Measurements from ENCODE around the gene VAV1.

VAV1 gene

DNA sequence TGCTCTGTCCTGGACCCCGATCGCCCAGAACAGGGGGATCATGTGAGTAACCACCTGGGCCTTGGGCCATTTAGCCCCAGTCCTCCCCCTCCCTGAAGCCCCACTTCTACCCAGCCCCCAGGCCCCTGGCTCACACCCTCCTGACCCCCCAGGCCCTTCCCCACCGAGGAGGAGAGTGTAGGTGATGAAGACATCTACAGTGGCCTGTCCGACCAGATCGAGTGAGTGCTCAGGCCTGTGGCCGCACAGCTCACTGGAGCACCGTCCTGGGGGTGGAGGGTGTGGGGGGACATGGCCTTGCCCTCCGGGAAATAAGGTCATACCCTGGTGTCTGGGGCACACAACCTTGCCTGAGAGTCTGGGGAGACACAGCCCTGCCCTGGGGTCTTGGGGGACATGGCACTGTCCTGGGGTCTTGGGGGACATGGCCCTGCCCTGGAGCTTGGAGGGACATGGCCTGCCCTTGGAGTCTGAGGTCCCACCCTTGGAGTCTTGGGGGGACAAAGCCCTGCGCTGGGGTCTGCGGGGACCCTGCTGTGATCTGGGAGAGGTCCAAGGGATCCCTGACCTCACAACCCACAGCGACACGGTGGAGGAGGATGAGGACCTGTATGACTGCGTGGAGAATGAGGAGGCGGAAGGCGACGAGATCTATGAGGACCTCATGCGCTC is 49.3 kb downstream of the VAV1 start:
- H3K4me3 ChIP-seq (ENCODE audit: low read depth, low read length): no peak overlapping the region
- DNase-seq (ENCODE audit: low read depth): no peak
- TF ChIP-seq MYC (IDR thresholded peaks at IDR 0.05; ENCODE audit: low read depth, low read length) (no peak), POLR2A (IDR thresholded peaks at IDR 0.05; ENCODE audit: extremely low read depth, insufficient read length) (no peak)
- TF ChIP-seq, protein P1, sequence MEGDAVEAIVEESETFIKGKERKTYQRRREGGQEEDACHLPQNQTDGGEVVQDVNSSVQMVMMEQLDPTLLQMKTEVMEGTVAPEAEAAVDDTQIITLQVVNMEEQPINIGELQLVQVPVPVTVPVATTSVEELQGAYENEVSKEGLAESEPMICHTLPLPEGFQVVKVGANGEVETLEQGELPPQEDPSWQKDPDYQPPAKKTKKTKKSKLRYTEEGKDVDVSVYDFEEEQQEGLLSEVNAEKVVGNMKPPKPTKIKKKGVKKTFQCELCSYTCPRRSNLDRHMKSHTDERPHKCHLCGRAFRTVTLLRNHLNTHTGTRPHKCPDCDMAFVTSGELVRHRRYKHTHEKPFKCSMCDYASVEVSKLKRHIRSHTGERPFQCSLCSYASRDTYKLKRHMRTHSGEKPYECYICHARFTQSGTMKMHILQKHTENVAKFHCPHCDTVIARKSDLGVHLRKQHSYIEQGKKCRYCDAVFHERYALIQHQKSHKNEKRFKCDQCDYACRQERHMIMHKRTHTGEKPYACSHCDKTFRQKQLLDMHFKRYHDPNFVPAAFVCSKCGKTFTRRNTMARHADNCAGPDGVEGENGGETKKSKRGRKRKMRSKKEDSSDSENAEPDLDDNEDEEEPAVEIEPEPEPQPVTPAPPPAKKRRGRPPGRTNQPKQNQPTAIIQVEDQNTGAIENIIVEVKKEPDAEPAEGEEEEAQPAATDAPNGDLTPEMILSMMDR (IDR thresholded peaks at IDR 0.05; ENCODE audit: low read depth, low read length): no peak
- TF ChIP-seq, protein P2, sequence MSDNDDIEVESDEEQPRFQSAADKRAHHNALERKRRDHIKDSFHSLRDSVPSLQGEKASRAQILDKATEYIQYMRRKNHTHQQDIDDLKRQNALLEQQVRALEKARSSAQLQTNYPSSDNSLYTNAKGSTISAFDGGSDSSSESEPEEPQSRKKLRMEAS (IDR thresholded peaks at IDR 0.05; ENCODE audit: low read depth, low read length): no peak

DNA sequence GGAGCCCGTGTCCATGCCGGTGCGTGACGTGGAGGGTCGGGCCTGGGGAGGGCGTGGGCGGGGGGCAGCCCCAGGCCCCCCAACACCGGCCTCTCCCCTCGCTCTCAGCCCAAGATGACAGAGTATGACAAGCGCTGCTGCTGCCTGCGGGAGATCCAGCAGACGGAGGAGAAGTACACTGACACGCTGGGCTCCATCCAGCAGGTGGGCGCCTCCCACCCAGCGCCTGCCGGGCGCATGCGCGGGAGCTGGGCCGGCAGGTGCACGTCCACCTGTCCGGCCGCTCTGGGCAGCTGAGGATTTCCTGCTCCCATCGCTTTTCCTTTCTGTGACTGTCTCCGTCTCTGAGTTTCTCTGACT is 49.8 kb downstream of the VAV1 start:
- no peak for TF ChIP-seq POLR2A (IDR thresholded peaks at IDR 0.05; ENCODE audit: extremely low read depth, insufficient read length)
- no peak for TF ChIP-seq MYC (IDR thresholded peaks at IDR 0.05; ENCODE audit: low read depth, low read length)
- TF ChIP-seq, protein P2 (IDR thresholded peaks at IDR 0.05; ENCODE audit: low read depth, low read length): no peak
- TF ChIP-seq, protein P1 (IDR thresholded peaks at IDR 0.05; ENCODE audit: low read depth, low read length): no peak
- H3K4me3 ChIP-seq (ENCODE audit: low read depth, low read length): no peak overlapping the region
- no peak for DNase-seq (ENCODE audit: low read depth)

DNA sequence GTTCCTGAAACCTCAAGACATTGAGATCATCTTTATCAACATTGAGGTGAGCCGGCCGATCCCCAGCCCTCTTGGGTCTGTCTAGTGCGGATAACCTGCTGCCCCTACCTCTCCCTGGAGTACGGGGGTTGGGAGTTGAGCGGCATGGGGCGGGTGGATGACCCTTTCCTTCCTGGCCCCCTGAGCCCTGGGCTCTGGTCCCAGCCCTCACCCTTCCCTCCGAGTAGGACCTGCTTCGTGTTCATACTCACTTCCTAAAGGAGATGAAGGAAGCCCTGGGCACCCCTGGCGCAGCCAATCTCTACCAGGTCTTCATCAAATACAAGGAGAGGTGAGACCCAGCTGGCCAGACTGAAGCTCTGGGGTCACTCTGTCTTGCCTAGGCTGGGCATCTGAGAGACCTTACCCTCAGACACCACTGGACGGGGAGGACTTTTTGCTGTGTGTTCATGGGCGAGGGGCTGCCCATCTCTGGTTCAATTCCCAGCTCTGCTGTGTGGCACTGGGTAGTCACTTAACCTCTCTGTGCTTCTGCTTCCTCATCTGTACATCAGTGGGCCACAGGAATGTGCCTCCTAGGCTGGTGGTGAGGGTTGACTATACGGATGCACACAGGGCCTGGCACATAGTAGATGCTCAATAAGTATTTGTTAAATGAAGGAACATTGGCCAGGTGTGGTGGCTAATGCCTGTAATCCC is 52.7 kb downstream of the VAV1 start:
- no peak for DNase-seq (ENCODE audit: low read depth)
- no peak overlapping the region for H3K4me3 ChIP-seq (ENCODE audit: low read depth, low read length)
- TF ChIP-seq, protein P2 (IDR thresholded peaks at IDR 0.05; ENCODE audit: low read depth, low read length): no peak

DNA sequence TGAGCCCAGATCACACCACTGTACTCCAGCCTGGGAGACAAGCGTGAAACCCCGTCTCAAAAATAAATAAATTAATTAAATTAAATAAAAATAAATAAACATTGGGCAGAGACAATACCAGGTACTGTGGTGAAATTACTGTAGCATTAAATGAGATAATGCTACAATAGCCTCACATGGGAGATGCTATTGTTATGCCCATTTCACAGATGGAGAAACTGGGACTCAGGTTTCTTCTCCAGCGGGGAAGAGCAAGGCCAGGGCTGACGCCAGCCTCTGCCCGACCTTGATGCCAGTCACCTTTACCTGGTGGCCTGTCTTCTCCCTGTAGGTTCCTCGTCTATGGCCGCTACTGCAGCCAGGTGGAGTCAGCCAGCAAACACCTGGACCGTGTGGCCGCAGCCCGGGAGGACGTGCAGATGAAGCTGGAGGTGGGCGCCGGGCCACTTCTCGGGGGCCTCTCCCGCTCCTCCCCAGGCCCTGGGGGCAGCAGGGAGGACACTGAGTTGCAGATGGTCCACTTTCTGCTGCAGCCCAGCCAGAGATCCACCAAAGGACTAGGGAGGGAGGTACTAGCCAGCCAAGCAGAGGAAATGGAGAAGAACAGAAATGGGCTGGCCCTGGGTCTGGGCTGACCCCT is 53.9 kb downstream of the VAV1 start:
- TF ChIP-seq POLR2A (IDR thresholded peaks at IDR 0.05; ENCODE audit: extremely low read depth, insufficient read length) (no peak), MYC (IDR thresholded peaks at IDR 0.05; ENCODE audit: low read depth, low read length) (no peak)
- TF ChIP-seq, protein P2 (IDR thresholded peaks at IDR 0.05; ENCODE audit: low read depth, low read length): no peak
- TF ChIP-seq, protein P1 (IDR thresholded peaks at IDR 0.05; ENCODE audit: low read depth, low read length): no peak
- DNase-seq (ENCODE audit: low read depth): no peak
- no peak overlapping the region for H3K4me3 ChIP-seq (ENCODE audit: low read depth, low read length)

DNA sequence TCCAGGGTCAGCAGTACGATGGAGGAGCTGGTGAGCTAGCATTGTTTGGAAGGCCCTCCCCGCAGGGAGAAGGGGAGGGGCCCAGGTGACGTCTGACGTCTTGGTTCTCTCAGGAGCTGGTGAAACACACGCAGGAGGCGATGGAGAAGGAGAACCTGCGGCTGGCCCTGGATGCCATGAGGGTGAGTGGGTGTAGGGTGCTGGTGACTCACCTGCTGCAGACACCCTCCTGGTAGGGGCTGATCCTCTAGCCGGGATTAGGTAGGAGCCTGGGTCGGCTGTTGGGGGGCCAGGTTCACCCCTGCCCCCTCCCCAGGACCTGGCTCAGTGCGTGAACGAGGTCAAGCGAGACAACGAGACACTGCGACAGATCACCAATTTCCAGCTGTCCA is 55.8 kb downstream of the VAV1 start:
- H3K4me3 ChIP-seq (ENCODE audit: low read depth, low read length): no peak overlapping the region
- no peak for DNase-seq (ENCODE audit: low read depth)

More for the DNA sequence above, 55.8 kb downstream of the VAV1 start:
- TF ChIP-seq, protein P1 (IDR thresholded peaks at IDR 0.05; ENCODE audit: low read depth, low read length): no peak
- TF ChIP-seq, protein P2 (IDR thresholded peaks at IDR 0.05; ENCODE audit: low read depth, low read length): no peak
- no peak for TF ChIP-seq MYC (IDR thresholded peaks at IDR 0.05; ENCODE audit: low read depth, low read length)
- no peak for TF ChIP-seq POLR2A (IDR thresholded peaks at IDR 0.05; ENCODE audit: extremely low read depth, insufficient read length)
